Measurements from ENCODE around the gene ELMO1.

- no peak for TF ChIP-seq EZH2 (IDR thresholded peaks at IDR 0.05; ENCODE audit: low read length)
- TF ChIP-seq, protein P1, sequence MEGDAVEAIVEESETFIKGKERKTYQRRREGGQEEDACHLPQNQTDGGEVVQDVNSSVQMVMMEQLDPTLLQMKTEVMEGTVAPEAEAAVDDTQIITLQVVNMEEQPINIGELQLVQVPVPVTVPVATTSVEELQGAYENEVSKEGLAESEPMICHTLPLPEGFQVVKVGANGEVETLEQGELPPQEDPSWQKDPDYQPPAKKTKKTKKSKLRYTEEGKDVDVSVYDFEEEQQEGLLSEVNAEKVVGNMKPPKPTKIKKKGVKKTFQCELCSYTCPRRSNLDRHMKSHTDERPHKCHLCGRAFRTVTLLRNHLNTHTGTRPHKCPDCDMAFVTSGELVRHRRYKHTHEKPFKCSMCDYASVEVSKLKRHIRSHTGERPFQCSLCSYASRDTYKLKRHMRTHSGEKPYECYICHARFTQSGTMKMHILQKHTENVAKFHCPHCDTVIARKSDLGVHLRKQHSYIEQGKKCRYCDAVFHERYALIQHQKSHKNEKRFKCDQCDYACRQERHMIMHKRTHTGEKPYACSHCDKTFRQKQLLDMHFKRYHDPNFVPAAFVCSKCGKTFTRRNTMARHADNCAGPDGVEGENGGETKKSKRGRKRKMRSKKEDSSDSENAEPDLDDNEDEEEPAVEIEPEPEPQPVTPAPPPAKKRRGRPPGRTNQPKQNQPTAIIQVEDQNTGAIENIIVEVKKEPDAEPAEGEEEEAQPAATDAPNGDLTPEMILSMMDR (optimal IDR thresholded peaks at IDR 0.05 in 1 of 3, IDR thresholded peaks at IDR 0.05 in 1 of 3, conservative IDR thresholded peaks at IDR 0.05 in 1 of 3; ENCODE audit: extremely low read depth in 1 of 3, insufficient read depth in 2 of 3, low read length in 3 of 3), result no peak
Observed at GRCh38 chr7:37201876-37202198, 246.8 kb downstream of the ELMO1 start.

Data from keratinocyte (primary cell).